GM18909 (cell line): ENCODE results near the gene ANXA1.
A peak's percentile ranks its signal among the peaks of the same experiment; 100 is the strongest.

Source experiments
- ATAC-seq: cut with Tn5 transposase; IDR thresholded peaks from one replicate; pipeline ENCODE4 v1.9.1; 2021; ENCODE audit warnings: mild to moderate bottlenecking; ENCODE audit not compliant: unreplicated experiment, poor library complexity

The ANXA1 gene

GRCh38 chr9:73137286-73137899, 14.3 kb upstream of the ANXA1 start:
- ATAC-seq, result no peak

GRCh38 chr9:73137914-73138313, 13.8 kb upstream of the ANXA1 start:
- no peak for ATAC-seq

- no peak for ATAC-seq
Observed at GRCh38 chr9:73138516-73138915, 13.1 kb upstream of the ANXA1 start.

GRCh38 chr9:73141282-73141681, 10.4 kb upstream of the ANXA1 start:
- ATAC-seq, result no peak

- ATAC-seq, result no peak
Observed at GRCh38 chr9:73143711-73144328, 7.8 kb upstream of the ANXA1 start.

GRCh38 chr9:73146111-73146815, 5.4 kb upstream of the ANXA1 start:
- ATAC-seq, result no peak

- ATAC-seq, result no peak
Observed at GRCh38 chr9:73148447-73148937, 3.2 kb upstream of the ANXA1 start.

- ATAC-seq, result peak; percentile 79
Observed at GRCh38 chr9:73149371-73150067, 2.1 kb upstream of the ANXA1 start.

GRCh38 chr9:73152543-73152844, 829 bp downstream of the ANXA1 start:
- ATAC-seq, result no peak

- peak; percentile 70 for ATAC-seq
Observed at GRCh38 chr9:73152953-73153352, 1.3 kb downstream of the ANXA1 start.

GRCh38 chr9:73153793-73154227, 2.1 kb downstream of the ANXA1 start:
- no peak for ATAC-seq

- no peak for ATAC-seq
Observed at GRCh38 chr9:73154271-73154670, 2.6 kb downstream of the ANXA1 start.

- no peak for ATAC-seq
Observed at GRCh38 chr9:73154722-73155121, 3.1 kb downstream of the ANXA1 start.

GRCh38 chr9:73155377-73155776, 3.7 kb downstream of the ANXA1 start:
- ATAC-seq, result no peak

- ATAC-seq, result no peak
Observed at GRCh38 chr9:73155968-73156864, 4.6 kb downstream of the ANXA1 start.

- no peak for ATAC-seq
Observed at GRCh38 chr9:73156865-73157187, 5.2 kb downstream of the ANXA1 start.

GRCh38 chr9:73157811-73158210, 6.1 kb downstream of the ANXA1 start:
- ATAC-seq, result no peak

GRCh38 chr9:73158723-73159122, 7.1 kb downstream of the ANXA1 start:
- ATAC-seq, result no peak

- ATAC-seq, result no peak
Observed at GRCh38 chr9:73160868-73161267, 9.2 kb downstream of the ANXA1 start.
